Left hindlimb (tissue), 1 donor: Measurements from ENCODE around the gene RIMS3.
A peak's percentile ranks its signal among the peaks of the same experiment; 100 is the strongest.
"Not testable (repeated sequence)": the region's sequence is repeated elsewhere in the genome, so short reads cannot be mapped to it uniquely, and the experiment has no call there.

ENCODE experiments used
- DNase-seq: peaks from one replicate; pipeline ENCODE4 v3.0.0-alpha.2; 2018

Gene RIMS3

DNA sequence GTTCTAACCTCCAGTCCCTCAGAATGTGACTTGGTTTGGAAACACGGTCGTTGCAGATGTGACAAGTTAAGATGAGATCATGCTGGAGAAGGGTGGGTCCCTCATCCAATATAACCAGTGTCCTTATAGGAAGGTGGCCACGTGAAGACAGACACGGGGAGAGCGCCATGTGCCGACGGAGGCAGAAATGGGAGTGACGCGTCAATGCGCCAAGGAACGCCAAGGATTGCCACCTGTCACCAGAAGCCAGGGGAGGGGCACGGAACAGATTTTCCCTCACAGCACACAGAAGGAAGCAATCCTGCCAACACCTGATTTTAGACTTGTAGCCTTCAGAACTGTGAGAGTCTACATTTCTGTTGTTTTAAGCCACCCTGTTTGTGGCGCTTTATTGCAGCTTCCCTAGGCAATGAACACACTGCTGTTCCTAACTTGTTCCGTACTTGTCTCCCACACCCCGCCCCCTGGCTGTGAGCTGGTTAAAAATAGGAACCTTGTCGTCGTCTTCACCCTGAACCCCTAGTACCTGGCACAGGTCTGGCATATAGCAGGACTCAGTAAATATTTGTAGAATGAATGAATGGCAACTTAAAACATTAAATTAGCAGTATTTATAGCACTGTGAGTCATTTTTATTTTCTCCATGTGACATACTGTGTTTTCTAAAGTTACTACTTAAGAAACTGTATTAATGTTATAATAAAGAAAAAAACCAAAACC is 14.2 kb downstream of the RIMS3 start:
- DNase-seq, result no peak

DNA sequence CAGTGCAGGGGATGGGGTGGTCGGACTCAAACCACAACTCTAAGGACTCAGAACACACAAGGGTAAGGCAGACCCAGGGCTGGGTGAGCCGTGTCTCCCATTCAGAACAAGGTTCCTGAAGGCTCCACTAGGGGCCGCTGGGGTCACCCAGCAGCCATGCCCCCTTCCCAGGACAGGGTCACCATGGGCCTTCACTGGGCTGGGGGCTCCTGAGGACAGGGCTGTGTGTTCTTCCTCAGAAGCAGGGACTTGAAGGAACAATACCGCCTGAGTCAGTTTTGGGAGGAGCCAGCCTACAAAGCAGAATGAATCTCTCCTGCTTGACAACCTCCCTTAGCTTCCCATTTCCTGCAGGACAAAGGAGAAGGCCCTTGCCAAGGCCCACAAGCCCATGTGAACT is 15.4 kb downstream of the RIMS3 start:
- DNase-seq, result no peak

DNA sequence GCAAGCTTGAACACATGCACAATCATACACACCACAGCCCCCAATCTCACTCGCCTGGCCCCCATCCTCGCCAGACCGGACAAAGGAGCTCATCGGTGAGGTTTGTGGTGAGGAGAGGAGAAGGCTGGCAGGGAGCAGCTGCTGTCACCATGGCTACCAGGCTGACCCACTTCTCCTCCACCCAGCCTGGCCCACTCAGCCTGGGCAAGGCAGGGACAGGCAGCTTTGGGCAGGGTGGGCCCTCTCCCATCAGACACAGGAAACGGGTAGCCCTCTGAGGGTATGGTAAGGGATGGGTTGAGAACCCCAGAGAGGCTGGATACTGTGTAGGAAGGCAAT is 15.9 kb downstream of the RIMS3 start:
- DNase-seq, result no peak

DNA sequence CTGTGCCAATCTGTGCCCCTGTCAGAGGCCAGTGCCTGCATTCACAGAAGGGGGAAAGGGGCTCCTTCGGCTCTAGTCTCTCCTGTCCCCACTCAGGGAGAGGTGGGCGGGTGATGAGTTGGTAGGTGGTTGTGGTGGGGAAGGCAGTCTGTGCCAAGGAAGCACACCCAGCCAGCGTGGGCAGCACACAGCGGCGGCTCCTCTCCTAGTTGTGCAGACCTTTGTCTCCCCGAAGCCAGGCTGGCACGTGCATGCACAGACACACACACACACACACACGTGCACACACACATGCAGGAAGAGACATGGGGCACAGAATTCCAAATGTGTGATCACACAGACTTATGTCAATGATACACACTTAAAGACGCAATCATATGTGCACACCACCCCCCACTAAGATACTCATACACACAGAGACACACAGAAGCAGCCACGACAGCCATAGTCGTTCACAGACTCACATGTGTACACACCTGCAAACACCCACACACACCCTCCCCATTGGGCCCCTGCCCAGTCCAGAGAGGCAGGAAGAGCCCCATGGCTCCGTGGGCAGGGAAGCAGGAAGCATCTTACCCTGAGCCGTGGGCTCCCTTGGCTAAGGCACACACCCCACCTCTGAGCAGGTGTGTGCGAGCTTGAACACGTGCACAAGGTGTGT is 16.4 kb downstream of the RIMS3 start:
- no peak for DNase-seq

DNA sequence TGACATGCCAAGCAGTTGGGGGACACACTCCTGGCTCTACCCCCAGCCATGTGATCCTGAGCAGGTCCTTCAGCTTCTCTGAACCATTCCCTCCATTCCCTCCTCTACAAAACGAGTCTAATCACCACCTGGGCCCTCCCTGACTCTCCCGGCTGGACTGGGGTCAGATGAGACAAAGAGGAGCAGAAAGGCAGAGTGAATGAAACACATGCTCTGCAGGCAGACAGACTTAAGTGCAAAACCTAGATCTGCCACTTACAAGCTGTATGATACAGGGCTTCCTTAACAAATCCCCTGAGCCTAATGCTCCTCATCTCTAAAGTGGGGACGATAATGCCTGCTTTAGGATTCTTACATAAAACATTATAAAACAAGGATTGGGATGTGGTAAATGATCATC is 17.3 kb downstream of the RIMS3 start:
- DNase-seq, result no peak

DNA sequence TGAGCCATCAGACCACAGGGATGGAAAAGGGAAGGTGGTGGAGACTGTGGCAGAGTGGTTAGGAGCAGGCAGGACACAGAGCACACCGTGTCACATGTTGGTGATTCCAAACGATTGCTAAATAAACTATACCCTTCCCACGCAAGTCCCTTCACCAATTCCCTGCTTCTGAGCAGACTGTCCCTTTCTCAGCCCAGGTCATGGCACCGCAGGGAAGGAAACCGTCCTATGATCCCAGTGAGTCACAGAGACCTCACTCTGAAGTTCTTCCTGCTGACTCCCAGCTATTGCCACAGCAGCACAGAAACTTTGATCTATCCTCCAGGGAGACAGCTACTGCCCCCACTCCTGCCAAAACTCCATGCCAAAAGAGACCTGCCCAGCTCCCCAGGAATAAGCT is 19.2 kb downstream of the RIMS3 start:
- no peak for DNase-seq

DNA sequence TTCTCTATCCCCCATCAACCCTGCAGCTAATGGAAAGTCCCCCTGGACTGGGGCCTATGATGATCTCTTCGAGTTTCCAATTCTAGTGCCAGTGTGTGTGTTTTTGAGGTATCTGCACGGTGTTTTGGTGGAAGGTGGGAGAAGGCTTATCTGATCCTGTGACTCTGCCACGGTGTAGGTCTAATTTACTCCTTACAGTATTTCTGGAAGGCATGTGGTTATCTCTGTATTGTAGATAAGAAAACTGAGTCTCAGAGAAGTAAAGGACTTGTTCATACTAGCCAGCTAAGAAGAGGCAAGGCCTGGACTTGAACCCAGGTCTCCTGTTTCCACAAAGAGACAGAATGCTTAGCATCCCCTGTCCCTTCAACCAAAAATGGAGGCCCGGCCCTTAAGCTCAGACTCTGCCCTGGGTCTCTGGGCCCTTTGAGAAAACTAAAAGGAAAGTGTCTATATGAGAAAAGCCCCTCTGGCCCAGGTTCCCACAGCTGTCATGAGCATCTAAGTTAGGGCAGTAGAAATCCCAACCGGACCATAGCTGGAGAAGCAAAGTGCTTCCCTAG is 20.3 kb downstream of the RIMS3 start:
- no peak for DNase-seq

DNA sequence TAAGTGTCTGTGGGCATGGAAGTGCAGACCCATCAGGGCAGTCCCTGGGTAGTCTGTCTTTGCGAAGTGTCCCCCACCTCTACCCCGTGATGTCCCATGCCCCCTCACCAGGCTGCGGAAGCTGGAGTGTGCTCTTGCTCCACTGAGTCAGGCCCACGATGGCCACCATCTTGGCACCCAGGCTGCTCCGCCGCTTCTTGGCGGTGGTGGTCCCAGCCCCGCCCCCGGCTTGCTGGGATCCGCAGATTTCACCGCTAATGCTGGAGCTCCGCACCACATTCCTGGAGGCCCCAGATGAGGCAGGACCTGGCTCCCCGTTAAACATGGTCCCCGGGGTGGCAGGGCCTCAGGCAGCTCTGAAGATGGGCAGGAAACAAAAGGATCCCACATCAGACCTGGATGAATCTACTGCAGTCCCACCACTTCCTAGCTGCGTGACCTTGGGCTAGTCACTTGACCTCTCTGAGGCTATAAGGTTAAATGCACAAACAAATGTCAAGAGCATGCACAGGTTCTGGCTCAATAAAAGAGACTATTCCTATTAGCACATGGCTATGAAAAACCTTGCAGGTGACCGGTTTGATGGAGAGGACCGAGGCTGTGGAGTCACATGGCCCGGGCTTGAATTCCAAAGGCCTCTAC is 23.8 kb downstream of the RIMS3 start:
- no peak for DNase-seq

DNA sequence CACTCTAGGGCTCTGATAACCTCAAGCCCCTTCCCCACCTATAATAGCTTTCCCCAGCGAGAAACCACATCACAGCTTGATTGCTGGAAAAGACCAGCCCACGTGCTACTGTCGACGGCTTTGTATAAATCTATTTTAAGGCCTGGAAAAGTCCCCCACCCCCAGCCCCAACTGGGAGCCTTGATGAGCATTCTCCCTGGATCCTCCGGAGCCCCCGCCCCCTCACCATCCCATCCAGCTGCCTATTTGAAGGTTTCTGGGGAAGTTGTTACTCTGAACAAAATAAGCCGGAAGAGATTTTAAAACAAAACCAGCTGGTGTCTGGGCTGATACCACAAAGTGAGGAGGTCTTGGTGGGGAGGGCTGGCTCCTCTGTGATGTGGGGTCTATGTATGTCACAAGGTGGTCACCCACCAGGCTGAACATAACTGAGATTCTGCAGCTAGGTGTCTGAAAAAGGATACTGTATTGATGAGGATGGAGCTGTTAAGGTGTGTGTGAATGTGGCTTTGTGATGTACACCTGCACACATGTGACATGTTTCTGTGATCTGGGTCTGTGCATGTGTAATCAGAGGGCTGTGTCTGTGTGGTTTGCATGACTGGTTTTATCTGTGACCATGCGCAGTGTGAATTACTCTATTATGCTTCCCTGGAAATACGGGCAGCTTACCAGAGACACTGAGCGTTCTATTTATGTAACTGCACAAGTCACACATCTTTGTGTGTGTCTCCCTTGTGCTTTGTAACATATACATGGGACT is 25.0 kb downstream of the RIMS3 start:
- DNase-seq, result no peak

DNA sequence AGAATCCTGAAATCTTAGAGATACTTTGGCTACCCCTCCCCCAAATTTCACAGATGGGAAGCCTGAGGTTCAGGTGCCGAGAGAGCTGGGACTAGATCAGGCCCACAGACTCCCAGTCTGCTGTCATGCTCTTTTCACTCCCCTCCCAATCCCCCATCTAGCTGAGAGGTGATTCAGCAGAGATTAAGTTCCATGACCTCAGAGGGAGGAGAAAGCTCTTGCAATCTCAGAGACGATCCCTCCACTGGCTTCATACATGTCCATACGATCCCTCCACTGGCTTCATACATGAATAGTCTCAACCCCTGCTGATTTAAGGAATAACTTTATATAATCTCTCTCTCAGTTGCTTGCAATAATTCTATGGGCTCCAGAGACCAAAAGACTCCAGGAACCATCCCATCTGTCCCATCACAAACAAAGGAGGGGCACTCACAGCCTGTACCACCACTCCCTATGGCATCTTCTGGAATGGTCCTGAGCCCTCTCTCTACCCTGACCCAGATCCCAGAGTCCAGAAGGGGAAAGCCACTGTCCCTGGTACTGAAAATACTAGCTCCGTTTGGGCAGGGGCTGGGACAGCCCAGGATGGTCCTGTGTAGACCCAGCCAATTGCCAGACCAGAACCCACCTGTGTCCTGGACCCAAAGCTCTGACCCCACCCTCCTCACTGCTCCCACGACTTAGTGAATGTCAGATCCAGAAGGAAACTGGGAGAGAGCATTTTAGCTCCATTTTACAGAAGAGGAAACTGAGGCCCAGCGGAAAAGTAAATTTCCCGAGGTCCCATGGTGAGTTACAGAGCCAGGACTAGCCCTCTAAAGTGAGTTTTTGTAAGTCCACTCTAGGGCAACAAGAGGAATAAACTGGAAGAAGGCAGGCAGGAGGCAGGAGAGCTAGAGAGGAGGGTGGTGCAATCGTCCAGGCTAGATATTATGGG is 27.1 kb downstream of the RIMS3 start:
- DNase-seq, result no peak

DNA sequence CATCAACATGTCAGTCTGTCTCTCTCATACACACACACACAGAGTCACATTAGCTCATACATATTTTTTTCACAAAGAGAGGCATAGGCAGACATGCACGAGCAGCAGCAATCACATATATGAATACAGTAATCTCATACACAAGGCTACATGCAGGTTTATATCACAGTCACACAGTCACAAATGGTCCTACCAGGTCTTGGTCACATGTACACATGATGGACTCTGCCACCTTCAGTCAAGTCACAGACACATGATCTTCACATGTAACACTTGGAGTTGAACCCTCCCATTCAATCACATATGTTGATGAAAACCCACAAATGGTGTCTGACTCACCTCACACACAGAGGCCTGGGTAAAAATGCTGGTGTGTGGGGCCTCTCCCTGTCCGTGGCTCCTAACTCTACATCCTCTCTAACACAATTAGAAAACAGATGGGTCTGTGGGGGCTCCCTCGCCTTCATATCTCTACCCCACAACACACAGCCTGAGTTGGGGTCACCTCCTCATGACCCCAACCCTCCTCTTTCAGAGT is 27.9 kb downstream of the RIMS3 start:
- DNase-seq, result no peak

DNA sequence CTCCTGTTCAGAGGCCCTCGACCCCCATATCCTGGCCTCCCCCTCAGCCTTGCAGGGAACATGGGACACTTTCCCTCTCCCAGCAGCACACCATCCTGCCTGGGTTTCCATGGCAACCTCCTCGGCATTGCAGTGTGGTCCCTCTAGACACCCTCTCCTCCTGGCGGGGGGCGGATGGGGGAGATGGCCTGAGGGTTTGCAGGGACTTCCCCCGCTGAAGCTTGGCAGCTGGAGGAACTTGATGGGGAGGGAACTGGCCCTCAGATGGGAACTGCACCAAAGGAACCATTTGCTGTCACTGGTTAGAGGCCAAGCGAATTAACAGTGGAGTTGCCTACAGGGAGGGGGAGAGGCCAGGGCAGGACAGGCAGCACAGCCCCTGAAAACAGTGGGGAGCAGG is 28.7 kb downstream of the RIMS3 start:
- no peak for DNase-seq

DNA sequence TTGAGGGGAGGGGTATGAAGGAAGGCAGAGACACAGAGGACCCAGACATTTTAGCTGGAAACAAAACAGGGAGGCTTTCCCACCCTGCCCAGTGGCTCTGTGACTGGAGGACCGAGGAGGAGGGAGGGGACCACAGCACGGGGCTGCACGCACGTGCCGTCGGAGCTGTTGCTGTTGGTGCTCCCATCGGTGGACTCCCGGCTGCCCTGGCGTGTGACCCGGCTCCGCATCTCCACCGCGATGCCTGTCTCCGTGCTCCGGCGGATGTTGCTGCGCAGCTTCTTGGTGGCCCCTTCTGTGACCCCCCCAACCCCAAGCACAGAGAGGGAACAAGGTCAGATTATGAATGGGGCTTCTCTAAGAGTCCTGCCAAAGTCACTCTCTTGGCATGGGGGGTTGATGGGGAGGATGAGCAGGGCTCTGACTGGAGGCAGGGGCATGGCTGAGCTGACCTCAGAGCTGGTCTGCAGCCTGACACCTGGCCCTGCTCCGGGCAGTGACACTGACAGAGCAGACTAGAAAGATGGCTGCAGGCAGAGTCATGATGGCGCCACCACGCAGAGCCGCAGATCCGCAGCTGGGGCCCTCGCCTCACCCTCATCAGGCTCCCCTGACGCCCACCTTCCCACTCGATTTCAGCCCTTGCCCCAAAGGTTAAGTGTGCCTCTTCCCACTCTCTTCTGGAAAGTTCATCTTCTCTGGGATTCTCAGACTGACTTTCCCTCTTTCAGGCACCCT is 29.6 kb downstream of the RIMS3 start:
- DNase-seq, result no peak

DNA sequence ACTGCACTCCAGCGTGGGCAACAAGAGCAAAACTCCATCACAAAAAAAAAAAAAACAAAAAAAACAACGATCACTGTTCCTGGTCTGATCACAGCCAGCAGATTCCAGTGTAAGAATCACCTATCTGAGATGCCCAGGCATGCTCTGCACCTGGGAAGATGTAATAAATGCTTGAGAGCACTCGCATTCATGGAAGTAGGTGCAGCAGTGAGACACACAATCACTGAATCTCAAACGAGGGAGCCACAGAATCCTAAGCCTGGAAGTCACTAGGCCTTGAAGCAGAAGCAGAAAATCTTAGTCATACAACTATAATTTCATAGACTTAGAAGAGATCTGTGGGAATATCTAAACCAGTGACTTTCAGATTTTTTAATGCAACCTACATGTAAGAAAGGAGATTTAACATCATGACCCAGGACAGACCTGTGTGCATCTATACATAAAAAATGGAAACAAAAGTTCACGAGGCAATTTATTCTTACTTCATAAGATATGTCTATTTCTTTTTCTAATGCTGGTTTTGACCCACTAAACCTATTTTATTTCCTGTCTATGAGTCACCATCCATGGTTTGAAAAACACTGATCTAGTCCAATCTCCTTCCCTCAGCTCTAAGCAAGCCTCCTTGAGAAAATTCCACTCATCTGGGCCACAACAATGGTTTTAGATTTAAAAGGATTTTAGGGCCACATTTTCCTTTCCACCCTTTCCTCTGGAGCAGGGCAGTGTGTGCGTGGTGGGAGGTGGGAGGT is 30.4 kb downstream of the RIMS3 start:
- DNase-seq, result no peak

DNA sequence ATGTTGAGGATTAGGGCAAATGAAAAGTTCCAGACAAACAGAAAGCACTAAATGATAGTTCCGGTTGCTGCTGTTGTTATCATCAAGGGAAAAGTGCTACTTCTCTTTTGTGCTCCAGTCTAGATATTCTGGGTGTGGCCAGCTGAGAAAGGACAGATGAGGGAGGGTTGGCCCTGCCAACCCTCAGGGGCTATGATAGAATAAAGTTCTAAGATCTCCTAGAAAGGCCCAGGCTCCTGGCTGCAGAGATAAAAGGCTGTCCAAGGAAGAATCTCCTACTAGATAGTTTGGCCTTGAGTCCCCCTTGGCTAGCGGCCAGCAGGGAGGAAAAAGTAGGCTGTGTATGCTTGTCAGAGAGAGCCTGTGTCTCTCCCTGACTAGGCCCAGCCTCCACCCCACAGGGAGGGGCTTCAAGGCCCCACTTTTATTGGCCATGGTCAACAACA is 31.5 kb downstream of the RIMS3 start:
- no peak for DNase-seq

DNA sequence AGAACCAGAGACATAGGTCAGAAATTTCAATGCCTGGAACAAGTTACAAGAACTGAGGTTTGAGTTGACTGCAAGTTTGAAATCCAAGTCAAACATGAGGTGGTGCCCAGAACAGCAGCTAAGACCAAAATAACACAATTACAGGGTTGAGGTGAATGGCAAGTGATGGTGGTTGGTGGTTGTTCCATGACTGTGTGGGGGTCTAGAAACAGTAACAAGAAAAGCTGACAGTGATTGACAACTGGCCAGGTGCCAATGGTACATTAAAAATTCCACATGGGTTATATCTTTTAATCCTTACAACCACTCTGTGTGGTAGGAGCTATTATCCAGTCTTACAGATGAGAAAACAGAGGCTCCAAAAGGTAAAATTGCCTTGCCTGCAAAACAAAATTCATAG is 32.0 kb downstream of the RIMS3 start:
- DNase-seq, result peak; percentile 54

DNA sequence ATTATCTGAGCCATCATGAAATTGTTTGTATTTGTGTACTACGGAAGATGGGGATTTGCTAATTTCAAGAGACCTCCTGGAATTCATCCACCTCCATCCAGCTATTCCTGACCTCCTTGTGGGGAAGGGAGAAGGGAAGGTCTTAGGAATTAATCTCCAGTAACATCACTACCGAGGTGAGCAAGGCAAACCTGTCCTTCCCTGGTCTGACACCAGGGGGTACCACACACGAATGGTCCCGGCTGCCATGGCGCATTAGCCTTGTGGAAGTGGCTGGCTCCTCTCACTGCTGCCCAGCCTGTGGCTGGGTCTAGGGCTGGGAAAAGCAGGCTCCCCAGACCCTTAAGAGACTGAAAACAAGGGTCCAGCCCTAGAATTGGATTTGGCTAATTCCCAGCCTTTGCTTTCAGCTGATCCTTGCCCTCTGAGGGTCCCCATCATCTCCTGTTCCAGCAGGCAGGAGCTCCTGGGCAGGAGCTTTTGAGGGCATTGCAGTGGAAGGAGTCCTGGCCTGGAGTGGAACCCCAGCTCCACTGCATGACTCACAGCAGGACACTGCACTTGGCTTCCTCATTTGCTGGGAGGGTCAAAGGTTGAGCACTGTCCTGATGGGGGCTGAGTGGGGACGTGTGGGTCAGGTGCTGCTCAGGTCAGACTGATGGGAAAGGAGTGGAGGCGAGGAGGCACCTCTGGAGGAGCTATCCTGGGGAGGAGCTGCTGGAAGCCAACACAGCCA is 34.8 kb downstream of the RIMS3 start:
- no peak for DNase-seq

DNA sequence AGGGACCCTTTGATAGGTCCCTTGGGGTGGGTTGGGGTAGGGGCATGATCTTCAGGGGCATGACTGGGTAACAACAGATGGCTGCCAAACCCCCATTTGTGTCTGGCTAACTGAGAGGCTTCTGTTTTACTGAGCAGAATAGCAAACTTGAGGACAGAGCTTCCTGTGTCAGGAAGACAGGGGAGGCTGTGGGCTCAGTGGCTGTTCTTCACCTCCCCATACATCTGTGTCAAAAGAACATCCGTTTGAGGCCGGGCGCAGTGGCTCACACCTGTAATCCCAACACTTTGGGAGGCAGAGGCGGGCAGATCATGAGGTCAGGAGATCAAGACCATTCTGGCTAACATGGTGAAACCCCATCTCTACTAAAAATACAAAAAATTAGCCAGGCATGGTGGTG is 35.9 kb downstream of the RIMS3 start:
- not testable (repeated sequence) for DNase-seq

DNA sequence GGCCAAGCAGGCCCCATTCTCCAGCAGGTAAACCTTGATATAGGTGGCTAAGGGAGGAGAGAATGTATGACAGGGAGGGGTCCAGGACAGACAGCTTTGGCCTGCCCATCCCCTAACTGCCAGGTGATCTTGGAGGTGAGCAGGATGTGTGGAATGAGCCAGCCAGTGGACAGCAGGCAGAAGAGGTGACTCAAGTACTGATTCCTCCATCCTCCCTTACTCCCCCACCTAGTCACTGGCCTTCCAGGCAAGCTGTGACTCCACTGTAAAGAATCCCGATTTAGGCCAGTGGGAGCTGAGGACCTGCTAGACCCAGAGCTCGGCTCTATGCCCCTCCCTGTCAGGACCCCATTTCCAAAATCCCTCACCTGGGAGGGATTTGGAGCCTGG is 36.6 kb downstream of the RIMS3 start:
- DNase-seq, result no peak
